ENCODE data around the gene TRAPPC10. TPM values are rescaled to one million over a fixed set of nuclear protein-coding genes. Genes with fewer than 3 reads are reported as not detected.

TRAPPC10 gene
- total RNA-seq, 1 donor from 2014 or later: 16.8 TPM

GRCh38 chr21:44063151-44063912 lies 51.2 kb downstream of the TRAPPC10 start:
- peaks cover 16% of the 10 kb centered on the region for H3K36me3 ChIP-seq (ENCODE audit: control insufficient read depth, insufficient read depth, low read length)
- no peak overlapping the region for H3K4me3 ChIP-seq (ENCODE audit: low read depth, low read length)
- no peak for FAIRE-seq
- H3K27me3 ChIP-seq (ENCODE audit: control insufficient read depth, insufficient read depth, low read length): no peaks in the 10 kb centered on the region
- no peak for DNase-seq (ENCODE audit: low read depth)
- TF ChIP-seq, protein P1, sequence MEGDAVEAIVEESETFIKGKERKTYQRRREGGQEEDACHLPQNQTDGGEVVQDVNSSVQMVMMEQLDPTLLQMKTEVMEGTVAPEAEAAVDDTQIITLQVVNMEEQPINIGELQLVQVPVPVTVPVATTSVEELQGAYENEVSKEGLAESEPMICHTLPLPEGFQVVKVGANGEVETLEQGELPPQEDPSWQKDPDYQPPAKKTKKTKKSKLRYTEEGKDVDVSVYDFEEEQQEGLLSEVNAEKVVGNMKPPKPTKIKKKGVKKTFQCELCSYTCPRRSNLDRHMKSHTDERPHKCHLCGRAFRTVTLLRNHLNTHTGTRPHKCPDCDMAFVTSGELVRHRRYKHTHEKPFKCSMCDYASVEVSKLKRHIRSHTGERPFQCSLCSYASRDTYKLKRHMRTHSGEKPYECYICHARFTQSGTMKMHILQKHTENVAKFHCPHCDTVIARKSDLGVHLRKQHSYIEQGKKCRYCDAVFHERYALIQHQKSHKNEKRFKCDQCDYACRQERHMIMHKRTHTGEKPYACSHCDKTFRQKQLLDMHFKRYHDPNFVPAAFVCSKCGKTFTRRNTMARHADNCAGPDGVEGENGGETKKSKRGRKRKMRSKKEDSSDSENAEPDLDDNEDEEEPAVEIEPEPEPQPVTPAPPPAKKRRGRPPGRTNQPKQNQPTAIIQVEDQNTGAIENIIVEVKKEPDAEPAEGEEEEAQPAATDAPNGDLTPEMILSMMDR (IDR thresholded peaks at IDR 0.05; ENCODE audit: insufficient read depth, low read length, severe bottlenecking): no peak

GRCh38 chr21:44064852-44065403 lies 52.8 kb downstream of the TRAPPC10 start:
- H3K4me3 ChIP-seq (ENCODE audit: low read depth, low read length): no peak overlapping the region
- H3K27me3 ChIP-seq (ENCODE audit: control insufficient read depth, insufficient read depth, low read length): no peaks in the 10 kb centered on the region
- no peak for FAIRE-seq
- DNase-seq (ENCODE audit: low read depth): no peak
- TF ChIP-seq, protein P1 (IDR thresholded peaks at IDR 0.05; ENCODE audit: insufficient read depth, low read length, severe bottlenecking): no peak
- H3K36me3 ChIP-seq (ENCODE audit: control insufficient read depth, insufficient read depth, low read length): peaks cover 12% of the 10 kb centered on the region

- TF ChIP-seq, protein P1 (IDR thresholded peaks at IDR 0.05; ENCODE audit: insufficient read depth, low read length, severe bottlenecking): no peak
- FAIRE-seq: no peak
- Histone ChIP-seq H3K36me3 (ENCODE audit: control insufficient read depth, insufficient read depth, low read length) (peaks cover 11% of the 10 kb centered on the region), H3K27me3 (ENCODE audit: control insufficient read depth, insufficient read depth, low read length) (no peaks in the 10 kb centered on the region), H3K4me3 (ENCODE audit: low read depth, low read length) (no peak overlapping the region)
- peak; percentile 17 for DNase-seq (ENCODE audit: low read depth)
Measured at GRCh38 chr21:44065428-44065827, 53.3 kb downstream of the TRAPPC10 start.

DNA sequence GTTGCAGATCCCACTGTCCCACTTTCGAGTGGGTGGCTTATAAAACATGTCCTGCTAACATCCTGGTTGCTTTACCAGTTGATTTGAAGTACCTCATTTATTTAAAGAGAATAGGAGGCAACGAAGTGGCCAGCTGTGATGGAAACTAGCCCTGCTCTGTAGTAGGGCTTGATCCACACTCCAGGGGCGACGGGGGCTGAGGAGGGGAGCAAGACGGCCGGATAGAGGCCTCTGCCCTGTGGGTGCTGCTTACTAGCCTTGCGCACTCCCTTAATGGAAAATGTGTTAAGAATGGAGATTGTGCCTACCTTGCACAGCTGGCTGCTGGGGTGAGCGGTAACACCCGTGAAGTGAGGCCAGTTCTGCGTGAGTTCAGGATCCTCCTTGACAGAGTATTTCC lies 54.0 kb downstream of the TRAPPC10 start:
- TF ChIP-seq, protein P1 (IDR thresholded peaks at IDR 0.05; ENCODE audit: insufficient read depth, low read length, severe bottlenecking): no peak
- Histone ChIP-seq H3K27me3 (ENCODE audit: control insufficient read depth, insufficient read depth, low read length) (no peaks in the 10 kb centered on the region), H3K36me3 (ENCODE audit: control insufficient read depth, insufficient read depth, low read length) (peaks cover 11% of the 10 kb centered on the region), H3K4me3 (ENCODE audit: low read depth, low read length) (no peak overlapping the region)
- DNase-seq (ENCODE audit: low read depth): no peak
- no peak for FAIRE-seq

DNA sequence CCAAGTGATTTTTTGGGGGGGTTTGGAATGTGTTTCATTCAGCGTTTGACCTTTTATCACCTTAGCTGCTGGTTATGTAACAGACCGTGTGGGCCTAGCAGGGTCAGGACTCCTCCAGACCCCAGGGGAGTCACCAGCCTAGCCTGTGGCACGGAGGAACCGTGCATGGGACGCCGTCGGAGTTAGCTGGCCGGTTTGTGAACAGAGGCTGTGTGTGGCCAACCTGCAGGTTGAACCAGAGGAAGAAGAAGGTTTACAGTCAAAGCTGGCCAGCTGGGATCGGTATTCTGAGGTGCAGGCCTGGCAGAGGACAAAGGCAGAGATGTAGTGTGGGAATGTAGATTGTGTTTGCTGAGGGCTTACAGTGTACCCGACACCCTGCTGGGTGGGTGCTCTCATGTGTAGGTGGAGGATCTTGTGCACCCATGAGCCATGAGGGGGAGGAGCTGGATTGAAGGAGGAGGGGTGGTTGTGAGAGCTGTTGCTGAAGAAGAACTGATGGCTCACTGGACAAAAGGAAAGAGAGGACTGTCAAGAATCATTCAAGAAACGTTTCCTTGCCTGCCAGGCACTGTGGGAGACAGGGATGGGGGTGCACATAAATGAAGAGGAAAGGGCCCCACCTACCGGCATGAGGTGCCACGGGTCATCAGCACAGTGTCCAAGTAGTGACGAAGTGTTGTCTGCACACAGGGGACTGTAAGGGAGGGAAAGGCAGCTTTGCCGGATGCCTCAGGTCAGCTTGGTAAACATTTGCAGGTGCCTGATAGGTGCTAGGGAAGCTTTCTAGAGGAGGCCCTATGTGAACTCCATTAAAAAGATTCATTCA lies 55.1 kb downstream of the TRAPPC10 start:
- TF ChIP-seq, protein P1 (IDR thresholded peaks at IDR 0.05; ENCODE audit: insufficient read depth, low read length, severe bottlenecking): peak; percentile 5
- peak; percentile 28 for FAIRE-seq
- no peak overlapping the region for H3K4me3 ChIP-seq (ENCODE audit: low read depth, low read length)
- peaks cover 11% of the 10 kb centered on the region for H3K36me3 ChIP-seq (ENCODE audit: control insufficient read depth, insufficient read depth, low read length)
- DNase-seq (ENCODE audit: low read depth): no peak
- H3K27me3 ChIP-seq (ENCODE audit: control insufficient read depth, insufficient read depth, low read length): no peaks in the 10 kb centered on the region
